ENCODE data around the gene ARL15.

Gene ARL15

DNA sequence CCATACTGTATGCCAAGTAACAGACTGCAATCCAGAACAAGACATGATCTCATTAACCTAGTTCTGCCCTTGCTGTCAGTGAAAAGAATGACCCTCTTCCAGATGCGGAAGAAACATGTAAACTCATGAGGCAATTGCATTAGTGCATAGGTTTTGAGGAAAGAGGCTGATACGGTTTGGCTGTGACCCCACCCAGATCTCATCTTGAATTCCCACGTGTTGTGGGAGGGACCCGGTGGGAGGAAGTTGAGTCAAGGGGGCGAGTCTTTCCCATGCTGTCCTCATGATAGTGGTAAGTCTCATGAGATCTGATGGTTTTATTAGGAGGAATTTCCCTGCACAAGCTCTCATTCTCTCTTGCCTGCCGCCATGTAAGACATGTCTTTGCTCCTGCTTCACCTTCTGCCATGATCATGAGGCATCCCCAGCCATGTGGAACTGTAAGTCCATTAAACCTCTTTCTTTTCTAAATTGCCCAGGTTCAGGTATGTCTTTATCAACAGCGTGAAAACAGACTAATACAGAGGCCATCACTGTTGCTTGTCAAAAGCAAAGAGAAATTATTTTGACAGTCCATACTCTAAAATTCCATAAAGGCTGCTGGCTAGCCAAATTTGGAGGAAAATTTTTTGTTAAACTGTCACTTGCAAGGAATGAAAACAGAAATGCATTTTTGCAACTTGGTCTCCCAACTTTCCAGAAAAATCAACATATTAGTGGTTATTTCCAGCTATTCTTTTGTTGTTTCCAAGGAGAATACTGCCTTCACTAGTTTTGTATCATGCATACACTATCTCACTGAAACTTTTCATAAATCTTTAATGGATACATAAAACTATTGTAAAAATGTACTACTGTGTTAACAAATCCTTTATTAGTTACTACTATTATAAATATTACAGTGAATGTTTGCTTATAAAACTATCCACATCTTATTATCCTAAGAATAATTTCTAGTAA is 3.2 kb upstream of the ARL15 start:
- DNase-seq (ENCODE audit: low spot score): no peak

DNA sequence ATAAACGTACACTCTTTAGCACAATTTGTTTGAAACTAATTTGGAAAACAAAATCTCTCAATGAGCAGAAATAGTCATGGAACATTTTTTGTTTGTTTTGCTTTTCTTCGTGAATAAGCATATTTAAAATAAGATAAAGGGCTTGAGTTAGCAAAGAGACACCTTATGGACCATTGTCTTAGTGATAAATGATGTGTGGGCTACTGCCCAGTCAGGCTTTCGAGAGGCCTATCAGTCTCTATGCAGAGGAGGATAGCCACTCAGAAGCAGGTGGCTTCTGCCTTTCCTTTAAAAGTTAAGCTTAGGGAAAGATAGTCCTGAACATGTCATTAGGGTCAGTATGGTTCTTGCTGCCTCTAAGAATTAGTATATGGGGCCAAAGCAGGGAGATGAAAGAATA is 2.1 kb upstream of the ARL15 start:
- no peak for DNase-seq (ENCODE audit: low spot score)

DNA sequence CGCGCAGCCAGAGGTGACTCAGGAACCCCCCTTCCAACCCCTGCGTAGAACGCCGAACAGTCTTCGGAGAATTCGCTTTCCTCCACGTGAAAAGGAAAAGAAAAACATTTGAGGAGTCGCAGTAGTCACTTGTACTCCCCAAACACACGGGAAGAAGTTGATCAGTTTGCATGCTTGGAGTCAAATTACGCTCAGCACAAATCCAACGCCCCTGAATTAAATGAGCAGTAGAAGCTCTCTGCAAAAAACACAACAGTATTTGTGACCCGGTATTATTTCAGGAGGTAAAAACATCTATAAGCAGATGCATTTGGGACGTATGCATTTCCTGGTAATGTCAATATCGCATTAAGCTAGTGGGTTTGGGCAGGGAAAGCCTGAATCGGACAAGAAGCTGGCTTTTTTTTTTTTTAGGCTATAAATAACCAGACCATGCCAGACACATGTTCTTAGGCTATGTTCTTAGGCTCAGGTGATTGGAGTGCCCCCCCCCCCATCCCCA is 854 bp upstream of the ARL15 start:
- DNase-seq (ENCODE audit: low spot score): peak; percentile 24

DNA sequence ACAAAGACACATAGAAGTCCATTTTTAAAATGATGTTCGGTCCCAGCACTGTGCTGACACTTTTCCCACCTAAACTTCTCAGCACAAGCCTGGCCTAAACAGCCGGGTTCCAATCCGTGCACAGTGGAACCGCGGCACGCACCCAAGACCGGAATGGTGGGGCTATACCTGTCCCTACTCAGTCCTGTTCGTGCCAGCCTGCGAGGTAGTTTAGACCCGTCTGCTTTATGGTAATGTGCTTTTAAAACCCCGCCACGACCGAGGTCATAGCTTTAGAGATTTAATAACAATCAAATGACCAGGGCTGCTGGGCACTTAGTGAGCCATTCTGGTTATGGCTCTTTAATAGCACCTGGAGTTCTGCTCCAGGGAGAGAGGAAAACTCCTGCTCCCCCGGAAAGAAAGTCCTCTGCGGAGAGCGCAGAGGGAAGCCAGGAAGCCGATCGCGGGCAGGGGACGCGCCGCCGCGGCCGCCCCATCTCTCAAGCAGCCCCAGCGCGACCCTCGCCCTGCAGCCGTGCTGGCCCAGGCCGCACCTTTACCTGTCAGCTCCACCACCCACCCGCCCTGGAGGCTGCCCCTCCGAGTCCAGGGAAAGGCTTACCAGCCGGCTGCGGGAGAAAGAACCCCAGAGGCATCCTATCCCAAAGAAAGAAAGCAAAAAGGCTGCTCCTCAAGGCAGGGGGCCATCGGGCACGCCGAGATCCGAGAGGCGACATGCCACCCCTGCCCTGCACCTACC is 511 bp downstream of the ARL15 start:
- peak; percentile 56 for DNase-seq (ENCODE audit: low spot score)

DNA sequence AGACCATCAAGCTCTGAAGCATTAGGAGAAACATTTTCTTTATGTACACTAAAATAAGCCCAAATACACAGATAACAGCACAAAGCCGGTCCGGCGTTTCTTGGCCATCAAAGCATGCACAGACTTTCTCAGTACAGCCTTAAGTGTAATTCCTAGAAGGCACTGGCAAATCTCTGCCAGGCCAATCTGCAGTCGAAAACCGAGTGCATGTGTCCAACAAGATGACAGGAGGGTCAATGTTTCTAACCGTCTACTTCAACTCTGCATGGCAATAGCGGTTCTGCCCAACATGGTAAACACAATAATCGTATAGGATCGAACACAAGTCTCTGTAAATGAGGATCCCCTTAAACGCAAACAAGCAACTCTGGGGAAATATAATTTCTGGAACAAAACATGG is 1.1 kb downstream of the ARL15 start:
- peak; percentile 18 for DNase-seq (ENCODE audit: low spot score)

DNA sequence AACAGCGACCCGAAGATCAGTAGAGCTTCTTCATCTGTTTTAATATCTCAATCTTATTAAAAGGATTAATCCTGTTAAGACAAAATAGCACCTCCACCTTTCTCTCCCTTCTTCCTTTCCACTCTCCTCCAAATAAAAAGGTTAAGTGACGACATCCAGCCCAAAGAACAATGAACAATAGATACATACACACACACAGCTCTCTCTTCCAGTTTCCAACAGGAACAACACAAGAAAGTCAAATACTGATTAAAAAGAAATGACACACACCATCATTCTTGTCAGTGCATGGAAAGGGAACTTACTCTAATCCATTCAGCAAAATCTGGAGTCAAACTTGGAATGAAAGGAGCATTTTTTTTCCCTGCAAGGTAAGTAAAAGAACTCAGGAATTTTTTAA is 2.8 kb downstream of the ARL15 start:
- DNase-seq (ENCODE audit: low spot score): no peak

DNA sequence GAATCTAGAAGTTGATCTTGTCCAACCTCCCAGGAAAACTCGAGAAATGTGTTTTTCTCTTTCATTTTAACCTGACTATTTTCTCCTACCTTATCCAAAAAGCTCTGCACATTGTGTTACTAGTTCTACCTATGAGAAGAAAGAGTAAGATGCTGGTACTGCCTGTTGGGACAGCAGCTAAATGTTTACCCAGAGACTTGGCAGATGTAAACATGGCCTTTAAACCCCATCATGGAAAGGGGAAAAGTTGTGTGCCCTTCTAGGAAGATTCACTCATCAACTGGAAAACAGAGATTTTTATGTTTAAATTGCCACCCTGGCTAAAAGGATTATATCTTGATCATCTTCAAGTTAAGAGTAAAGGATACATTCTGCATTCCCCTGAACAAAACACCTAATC is 3.5 kb downstream of the ARL15 start:
- no peak for DNase-seq (ENCODE audit: low spot score)

DNA sequence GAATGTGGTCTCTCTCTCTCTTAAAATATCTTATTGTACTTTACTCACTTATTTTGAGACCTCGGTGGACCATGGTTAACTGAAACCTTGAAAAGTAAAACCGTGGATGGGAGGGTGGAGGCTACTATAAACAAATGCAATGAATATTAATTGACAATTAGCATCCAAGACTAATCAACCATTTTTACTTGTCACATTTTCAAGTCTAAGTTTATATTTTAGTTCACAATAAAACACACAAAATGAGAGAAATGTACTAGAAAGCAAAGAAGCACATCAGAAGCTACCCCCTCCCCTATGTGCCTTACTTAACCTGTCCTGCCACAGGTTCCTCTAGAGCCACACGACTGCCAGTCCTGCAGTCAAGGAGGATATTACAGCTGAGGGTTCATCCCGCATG is 4.6 kb downstream of the ARL15 start:
- no peak for DNase-seq (ENCODE audit: low spot score)

DNA sequence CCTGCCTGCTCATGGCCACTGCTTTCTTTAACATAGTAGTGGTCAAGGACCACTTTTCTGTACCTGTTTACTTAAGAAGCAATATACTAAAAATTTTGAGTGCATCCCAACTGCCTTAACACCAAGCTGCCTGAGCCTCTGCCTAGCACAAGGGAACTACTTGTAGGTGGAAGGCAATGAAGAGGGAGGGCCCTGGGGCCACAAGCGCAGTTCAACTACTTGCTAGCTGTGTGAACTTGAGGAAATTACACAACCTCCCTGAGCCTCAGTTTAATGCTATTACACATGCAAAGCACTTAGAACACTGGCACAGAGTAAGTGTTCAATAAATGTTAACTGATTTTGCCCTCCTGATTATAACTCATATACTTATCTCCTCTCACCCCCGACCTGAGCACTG is 6.3 kb downstream of the ARL15 start:
- no peak for DNase-seq (ENCODE audit: low spot score)

DNA sequence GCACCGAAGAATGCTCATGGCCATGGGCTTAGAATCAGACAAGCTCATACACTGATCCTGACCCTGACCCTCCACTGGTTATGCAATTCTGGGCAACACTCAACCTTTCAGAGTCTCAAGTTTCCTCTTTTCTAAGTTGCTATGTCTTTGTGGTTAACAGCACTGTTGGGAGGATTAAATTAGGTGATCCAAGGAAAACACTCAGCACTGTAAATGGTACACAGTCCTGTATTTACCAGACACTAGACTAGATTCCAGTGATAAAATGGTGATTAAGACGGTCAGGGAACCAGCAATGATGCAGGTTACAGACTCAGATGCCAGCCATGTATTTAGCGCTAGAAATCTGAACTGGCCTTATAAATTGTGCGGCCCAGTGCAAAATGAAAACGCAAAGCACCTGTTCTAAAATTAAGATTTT is 8.1 kb downstream of the ARL15 start:
- DNase-seq (ENCODE audit: low spot score): peak; percentile 17

DNA sequence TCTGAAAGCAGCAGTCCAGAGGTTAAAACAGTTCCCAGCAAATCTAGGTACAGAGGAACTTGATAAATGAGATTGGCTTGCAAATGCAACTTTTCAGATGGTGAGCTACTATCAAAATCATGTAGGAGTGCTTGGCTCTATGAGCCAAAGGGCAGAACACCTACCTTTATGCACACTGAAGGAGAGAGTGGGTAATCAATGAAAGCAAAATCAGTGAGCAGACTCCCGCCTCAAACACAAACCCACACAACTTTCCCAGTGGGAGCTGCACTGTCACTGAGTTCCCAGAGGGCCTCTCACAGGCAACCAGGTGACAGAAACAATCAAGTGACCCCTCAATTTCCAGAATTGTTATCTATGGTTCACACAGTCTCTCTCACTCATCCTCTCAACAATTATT is 8.5 kb downstream of the ARL15 start:
- DNase-seq (ENCODE audit: low spot score): no peak

DNA sequence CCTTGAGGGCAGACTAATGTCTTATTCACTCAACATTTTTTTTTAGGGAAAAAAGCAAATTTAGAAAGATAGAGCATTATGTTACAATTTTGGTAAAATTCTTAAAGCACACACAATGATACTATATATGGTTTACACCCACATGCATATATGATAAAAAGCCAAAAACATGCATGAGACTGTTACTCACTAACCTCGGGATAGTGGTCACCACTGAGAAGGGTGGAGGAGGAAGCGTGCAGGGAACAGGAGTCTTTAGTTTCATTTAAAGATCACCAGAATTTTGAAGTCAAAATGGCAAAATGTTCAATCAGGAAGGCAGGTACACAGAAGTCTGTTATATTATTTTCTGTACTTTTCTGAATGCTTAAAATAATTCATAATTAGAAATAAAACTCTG is 9.2 kb downstream of the ARL15 start:
- DNase-seq (ENCODE audit: low spot score): no peak

DNA sequence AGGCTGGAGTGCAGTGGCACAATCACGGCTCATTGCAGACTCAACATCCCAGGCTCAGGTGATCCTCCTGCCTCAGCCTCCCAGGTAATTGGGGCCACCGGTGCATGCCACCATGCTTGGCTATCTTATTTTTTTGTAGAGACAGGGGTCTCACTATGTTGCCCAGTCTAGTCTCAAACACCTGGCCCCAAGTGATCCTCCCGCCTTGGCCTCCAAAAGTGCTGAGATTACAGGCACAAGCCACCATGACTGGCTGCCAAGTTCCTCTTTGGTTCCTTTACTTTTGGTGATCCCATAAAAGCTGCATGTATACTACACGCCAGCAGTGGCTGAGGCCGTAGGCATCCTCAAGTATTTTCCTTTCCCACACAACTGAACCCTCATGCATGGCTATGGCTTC is 11.4 kb downstream of the ARL15 start:
- no peak for DNase-seq (ENCODE audit: low spot score)

DNA sequence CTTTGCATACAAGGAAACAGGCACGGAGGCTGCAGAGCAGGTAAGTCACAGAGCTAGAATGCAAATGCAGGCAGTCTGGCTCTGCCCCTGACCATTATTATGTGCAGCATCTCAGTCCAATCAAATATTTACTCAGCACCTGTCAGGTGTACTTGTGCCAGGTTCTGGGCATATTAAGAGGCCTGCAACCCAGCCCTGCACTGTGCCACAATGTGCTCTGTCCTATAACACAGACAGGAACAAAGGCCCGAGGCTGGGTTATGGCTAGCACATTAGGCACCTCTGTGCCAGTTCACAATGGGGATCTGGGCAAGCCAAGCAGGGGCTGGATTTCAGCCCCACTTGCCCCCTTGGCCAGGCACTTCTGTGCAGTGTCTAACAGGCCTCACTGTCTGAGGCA is 14.0 kb downstream of the ARL15 start:
- DNase-seq (ENCODE audit: low spot score): peak; percentile 18

DNA sequence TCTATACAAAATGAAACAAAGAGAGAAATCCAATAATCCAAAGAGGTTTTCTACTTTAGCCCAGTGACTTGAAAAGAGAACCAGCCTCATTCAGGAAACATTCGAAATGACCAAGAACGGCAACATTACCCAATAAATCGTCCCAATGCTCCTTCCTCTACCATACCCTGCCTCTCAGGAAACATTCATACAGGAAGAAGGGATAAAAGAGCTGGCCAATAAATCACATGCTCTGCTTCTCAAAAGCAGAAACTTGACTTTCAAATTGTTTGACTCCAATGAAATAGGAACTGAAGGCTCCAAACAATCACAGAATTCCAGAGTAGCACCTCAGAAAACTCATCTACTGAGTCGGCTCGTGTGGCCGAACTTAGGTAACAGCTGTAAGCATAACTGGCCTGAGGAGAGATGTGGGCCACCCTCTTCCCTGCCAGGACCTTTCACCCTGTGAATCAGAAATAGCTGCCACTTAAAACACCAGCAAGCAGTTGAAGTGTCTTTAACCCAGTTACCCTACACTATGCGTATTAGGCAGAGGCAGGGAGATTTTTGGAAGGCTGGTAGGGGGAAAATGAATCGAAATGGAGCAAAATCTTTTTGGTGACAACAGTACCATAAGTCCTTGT is 14.6 kb downstream of the ARL15 start:
- DNase-seq (ENCODE audit: low spot score): peak; percentile 40

DNA sequence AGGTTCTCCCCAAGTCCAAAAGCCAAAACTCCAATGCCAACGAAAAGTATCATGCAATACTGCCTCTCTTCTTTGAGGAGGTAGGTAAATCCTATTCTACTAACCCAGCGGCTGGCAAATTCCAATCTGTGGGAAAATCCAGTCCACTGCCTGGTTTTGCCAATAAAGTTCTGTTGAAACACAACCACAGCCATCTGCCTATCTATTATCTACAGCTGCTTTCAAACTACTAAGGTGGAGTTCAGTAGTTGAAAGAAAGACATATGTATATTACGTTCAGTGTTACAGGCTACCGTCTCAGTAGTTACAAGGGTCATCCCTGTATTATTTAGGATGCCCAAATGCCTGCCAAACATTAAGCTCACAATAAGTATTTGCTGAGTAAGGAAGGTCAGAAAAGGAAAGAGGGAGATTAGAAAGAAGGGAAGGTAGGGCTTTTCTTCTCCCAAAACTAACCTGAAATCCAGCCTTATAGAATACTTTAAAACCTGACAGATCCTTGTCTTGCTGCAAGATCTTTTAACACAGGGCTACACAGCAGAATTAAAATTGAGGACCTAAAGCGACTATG is 16.2 kb downstream of the ARL15 start:
- DNase-seq (ENCODE audit: low spot score): no peak

DNA sequence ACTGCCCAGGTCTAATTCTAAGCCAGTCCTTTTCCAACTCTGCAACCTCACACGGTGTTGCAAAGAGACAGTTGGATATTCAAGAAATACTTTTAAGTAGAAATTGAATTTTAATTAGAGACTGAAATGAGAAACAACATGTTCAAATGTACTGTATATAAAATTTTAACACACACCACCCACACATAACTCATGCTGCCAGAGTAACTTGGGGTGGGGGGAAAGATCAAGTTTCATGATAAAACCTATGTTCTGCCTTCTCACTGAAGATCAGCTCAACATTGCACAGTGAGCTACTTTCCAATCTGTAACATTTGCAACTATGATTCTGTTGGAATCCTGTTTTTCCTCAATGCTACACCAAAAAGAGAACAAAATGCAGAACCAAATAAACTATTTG is 17.5 kb downstream of the ARL15 start:
- DNase-seq (ENCODE audit: low spot score): no peak

DNA sequence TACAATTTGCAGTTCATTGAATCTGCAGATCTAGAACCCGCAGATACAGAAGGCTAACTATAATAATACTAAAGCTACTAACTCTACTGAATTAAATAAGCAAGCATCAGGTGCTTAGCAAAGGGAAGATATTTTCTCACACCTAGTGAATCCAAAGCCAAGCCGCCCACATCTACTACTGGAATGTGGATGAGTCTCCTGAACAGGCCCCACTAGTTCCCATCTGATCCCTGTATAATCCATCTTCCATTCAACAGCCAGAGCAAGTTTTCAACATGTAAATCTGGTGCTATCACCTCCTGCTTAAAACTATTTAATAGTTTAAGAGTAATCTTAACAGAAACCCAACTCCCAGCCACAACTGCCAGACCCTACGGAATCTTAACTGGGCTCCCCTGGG is 18.9 kb downstream of the ARL15 start:
- no peak for DNase-seq (ENCODE audit: low spot score)

DNA sequence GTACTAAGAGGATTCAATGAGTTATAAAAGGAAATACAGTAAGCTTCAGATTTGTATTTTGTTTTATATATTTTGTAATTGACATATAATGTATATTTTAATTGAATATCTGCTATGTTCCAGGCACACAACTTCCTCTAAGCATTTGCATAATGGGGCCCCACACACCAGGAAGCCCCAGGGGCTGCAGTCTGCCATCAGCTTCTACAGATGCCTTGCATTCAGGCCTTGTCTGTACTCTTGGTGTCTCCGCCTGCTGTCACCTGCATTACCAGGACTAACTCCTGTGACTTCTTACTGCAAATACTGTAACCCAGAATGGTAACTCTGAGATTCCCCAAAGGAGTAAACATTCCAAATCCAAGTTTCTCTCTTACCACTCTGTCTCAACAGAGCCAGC is 20.6 kb downstream of the ARL15 start:
- DNase-seq (ENCODE audit: low spot score): no peak

DNA sequence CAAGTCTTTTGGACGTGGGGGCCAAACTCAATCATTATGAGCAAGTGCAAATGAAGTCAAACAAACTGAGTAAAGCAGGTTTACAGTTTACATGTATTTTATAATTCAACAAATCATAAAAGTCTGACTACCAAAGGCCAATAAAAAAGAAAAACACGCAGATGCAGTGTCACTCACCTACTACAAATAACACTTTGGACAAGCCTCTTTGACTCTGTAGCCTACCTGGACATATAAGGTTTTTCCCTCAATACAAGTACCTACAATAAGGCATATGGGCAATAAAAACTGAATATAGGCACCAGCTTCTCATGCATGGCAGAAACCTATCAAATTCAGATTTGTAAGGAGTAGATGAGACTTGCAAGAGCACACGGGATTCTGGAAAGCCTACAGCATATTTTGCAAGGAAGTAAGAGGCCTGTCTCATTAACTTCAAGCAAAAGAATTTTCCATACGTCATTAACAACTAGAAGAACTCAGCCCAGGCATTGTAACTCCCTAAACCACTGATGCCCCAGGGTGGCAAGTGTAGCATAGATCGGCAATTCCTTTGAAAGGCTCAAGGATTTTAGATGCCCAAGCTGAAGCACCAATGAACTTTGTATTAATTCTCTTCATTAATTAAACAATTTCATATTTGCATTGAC is 21.7 kb downstream of the ARL15 start:
- no peak for DNase-seq (ENCODE audit: low spot score)

DNA sequence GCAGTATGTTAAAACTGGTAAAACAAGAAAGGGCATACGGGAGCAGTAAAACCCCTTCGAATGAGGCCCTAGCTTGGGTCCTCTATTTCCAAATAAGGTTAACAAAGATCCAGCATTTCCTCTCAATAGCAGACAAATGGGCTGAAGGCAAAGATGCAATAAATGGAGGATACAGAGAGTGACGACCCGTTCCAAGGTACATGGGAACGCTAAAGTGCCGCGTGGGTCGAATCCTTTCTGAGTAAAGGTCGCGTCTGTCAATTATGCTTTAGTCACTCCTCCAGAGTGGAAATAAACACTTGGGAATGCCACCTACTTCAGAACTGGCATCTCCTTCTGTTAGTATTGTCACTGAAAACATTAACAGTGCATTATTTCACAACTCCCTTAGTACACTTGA is 24.7 kb downstream of the ARL15 start:
- DNase-seq (ENCODE audit: low spot score): no peak

DNA sequence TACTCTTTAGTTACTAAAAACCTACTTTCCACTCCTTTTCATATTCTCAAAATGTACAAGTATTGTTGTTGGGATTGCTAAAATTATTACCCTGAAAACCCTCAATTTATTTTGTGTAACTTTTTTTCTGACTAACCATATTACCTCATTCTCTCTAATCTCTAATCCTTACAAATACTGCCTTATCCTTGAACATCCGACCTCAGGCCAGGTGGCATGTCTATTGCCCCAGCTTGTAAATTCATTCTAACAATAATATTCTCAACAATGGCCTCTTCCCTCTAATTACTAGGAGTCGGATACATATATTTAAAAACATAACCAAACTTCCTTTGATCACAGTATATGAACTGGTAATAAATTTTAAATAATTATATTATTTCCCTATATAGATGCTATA is 25.8 kb downstream of the ARL15 start:
- no peak for DNase-seq (ENCODE audit: low spot score)
